Upper lobe of right lung (tissue), 1 donor: ENCODE measurements around the gene ENO3. TPM values are rescaled to one million over a fixed set of nuclear protein-coding genes. Genes with fewer than 3 reads are reported as not detected.

ENCODE experiments used
- ATAC-seq: fragments of 200-7000 bp; cut with Tn5 transposase; one replicate; pipeline ENCODE4 v1.9.1; 2020; ENCODE audit warnings: mild to moderate bottlenecking, moderate library complexity
- DNase-seq: peaks from one replicate; pipeline ENCODE4 v3.0.0-alpha.2; 2020
- H3K27ac ChIP-seq: fragments of 200-600 bp; one replicate; pipeline ENCODE4 v1.8.0; 2022
- H3K27me3 ChIP-seq: fragments of 200-600 bp; one replicate; pipeline ENCODE4 v1.8.0; 2022; ENCODE audit warnings: mild to moderate bottlenecking
- H3K36me3 ChIP-seq: fragments of 200-600 bp; one replicate; pipeline ENCODE4 v1.8.0; 2022
- H3K4me1 ChIP-seq: fragments of 200-600 bp; one replicate; pipeline ENCODE4 v1.8.0; 2022
- H3K4me3 ChIP-seq: fragments of 200-600 bp; one replicate; pipeline ENCODE4 v1.8.0; 2022; ENCODE audit warnings: mild to moderate bottlenecking
- H3K9me3 ChIP-seq: fragments of 200-600 bp; one replicate; pipeline ENCODE4 v1.8.0; 2022
- intact Hi-C: fragments of 100-400 bp; cut with DNase I; formaldehyde crosslinking; loops from one replicate; pipeline ENCODE4 v1.11.0; 2022
- total RNA-seq: library from RNA; stranded (reverse); fragmentation: NEBNext Ultra II Directional; extraction: Animal tissue kit (Norgen Biotek cat#: 25700); gene quantifications from one replicate; pipeline ENCODE4 v1.2.1, GENCODE V29; 2021
- TF ChIP-seq, protein P1 (sequence below): fragments of 200-600 bp; IDR thresholded peaks from one replicate; pipeline ENCODE4 v1.8.0; 2022; ENCODE audit warnings: antibody characterized with exemption
- donor health status: DM: no; HTN: yes; CAD: no; lungs with severe emphysema.

The ENO3 gene
- total RNA-seq, 1 donor from 2014 or later = 8.6 TPM

DNA sequence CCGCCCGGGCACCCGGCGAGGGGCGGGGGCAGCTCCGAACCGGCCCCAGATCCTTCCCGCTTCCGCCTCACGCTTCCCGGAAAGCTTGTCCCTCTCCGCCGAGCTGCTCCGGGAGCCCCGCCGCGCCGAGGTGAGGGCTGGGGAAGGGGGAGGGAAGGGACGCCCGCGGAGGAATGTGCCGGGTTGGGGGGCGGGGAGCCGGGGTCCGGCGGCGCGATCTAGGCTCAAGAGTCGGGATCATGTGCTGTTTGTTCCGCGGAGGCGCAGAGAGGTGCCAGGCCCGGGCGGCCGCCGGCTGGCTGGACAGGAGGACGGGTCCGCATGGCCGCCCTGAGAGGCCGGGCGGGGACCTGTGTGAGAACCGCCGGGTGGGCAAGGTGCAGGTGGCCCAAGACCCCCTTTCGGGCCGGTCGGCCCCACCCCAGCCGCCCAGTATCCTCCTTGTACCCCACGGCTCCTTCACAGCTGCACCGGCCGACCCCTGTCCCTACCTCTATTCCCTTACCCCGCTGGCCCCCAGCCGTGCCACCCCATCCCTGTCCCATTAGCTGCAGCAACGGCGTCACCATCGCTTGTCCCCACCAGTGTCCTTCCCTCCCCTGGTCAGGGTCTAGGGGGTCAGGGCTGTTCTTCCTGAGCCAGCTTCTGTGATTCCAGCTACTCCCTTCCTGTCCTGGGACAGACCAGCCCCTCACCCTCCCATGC lies 47.3 kb downstream of the ENO3 start:
- peaks cover 26% of the 10 kb centered on the region for H3K36me3 ChIP-seq
- peak overlapping the region; percentile 94 for H3K27ac ChIP-seq
- no peaks in the 10 kb centered on the region for H3K27me3 ChIP-seq
- ATAC-seq = peak; percentile 31
- peak overlapping the region; percentile 98 for H3K4me3 ChIP-seq
- H3K9me3 ChIP-seq = no peaks in the 10 kb centered on the region
- peak; percentile 88 for DNase-seq
- TF ChIP-seq, protein P1, sequence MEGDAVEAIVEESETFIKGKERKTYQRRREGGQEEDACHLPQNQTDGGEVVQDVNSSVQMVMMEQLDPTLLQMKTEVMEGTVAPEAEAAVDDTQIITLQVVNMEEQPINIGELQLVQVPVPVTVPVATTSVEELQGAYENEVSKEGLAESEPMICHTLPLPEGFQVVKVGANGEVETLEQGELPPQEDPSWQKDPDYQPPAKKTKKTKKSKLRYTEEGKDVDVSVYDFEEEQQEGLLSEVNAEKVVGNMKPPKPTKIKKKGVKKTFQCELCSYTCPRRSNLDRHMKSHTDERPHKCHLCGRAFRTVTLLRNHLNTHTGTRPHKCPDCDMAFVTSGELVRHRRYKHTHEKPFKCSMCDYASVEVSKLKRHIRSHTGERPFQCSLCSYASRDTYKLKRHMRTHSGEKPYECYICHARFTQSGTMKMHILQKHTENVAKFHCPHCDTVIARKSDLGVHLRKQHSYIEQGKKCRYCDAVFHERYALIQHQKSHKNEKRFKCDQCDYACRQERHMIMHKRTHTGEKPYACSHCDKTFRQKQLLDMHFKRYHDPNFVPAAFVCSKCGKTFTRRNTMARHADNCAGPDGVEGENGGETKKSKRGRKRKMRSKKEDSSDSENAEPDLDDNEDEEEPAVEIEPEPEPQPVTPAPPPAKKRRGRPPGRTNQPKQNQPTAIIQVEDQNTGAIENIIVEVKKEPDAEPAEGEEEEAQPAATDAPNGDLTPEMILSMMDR = no peak
- intact Hi-C loops = no loop called here
- peaks cover 23% of the 10 kb centered on the region for H3K4me1 ChIP-seq

- peak; percentile 8 for ATAC-seq
- DNase-seq = peak; percentile 78
Observed at GRCh38 chr17:4998732-4999429, 48.0 kb downstream of the ENO3 start.

GRCh38 chr17:4999430-5000093 lies 48.6 kb downstream of the ENO3 start:
- TF ChIP-seq, protein P1 = no peak
- H3K36me3 ChIP-seq = peaks cover 40% of the 10 kb centered on the region
- ATAC-seq (no peak), DNase-seq (no peak)
- peak overlapping the region; percentile 94 for H3K27ac ChIP-seq
- H3K4me1 ChIP-seq = peaks cover 23% of the 10 kb centered on the region
- intact Hi-C loops = no loop called here
- no peaks in the 10 kb centered on the region for H3K9me3 ChIP-seq
- peak overlapping the region; percentile 98 for H3K4me3 ChIP-seq
- no peaks in the 10 kb centered on the region for H3K27me3 ChIP-seq

More at GRCh38 chr17:4998732-4999429, 48.0 kb downstream of the ENO3 start:
- no peaks in the 10 kb centered on the region for H3K27me3 ChIP-seq
- TF ChIP-seq, protein P1 = no peak
- intact Hi-C loops = no loop called here
- H3K36me3 ChIP-seq = peaks cover 33% of the 10 kb centered on the region
- peak overlapping the region; percentile 98 for H3K4me3 ChIP-seq
- H3K4me1 ChIP-seq = peaks cover 23% of the 10 kb centered on the region
- no peaks in the 10 kb centered on the region for H3K9me3 ChIP-seq
- H3K27ac ChIP-seq = peak overlapping the region; percentile 94

GRCh38 chr17:5000237-5000639 lies 49.3 kb downstream of the ENO3 start:
- Histone ChIP-seq H3K27ac (peak overlapping the region; percentile 94), H3K4me3 (peak overlapping the region; percentile 98)
- peak; percentile 88 for DNase-seq

DNA sequence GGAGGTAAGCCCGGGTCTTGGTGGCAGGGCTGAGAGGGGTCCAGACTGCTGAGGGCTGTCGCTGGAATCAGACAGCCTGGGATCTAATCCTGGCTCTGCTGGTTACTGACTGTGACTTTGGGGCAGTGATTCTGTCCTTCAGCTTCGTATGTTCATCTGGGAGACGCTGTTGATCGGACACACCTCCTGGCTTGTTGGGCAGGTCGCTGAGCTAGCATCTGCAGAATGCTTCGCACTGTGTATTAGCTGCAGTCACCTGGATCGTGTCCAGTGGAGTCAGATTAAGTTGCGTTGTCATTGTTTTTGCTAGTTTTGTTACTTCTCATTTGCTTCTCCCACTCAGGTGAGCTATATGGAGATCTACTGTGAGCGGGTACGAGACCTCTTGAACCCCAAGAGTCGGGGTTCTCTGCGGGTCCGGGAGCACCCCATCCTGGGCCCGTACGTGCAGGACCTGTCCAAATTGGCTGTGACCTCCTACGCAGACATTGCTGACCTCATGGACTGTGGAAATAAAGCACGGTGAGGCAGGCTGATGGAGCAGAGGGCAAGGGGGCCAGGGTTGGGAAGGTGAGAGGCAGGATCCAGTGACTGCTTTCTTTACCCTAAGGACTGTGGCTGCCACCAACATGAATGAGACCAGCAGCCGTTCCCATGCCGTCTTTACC lies 51.3 kb downstream of the ENO3 start:
- Histone ChIP-seq H3K27ac (no peak overlapping the region), H3K4me3 (no peak overlapping the region), H3K36me3 (peaks cover 67% of the 10 kb centered on the region), H3K9me3 (no peaks in the 10 kb centered on the region), H3K27me3 (no peaks in the 10 kb centered on the region), H3K4me1 (peaks cover 18% of the 10 kb centered on the region)
- DNase-seq = no peak
- ATAC-seq = no peak
- TF ChIP-seq, protein P1 = no peak
- intact Hi-C loops = no loop called here

More at GRCh38 chr17:5000237-5000639, 49.3 kb downstream of the ENO3 start:
- intact Hi-C loops = no loop called here
- TF ChIP-seq, protein P1 = no peak
- ATAC-seq = peak; percentile 7
- Histone ChIP-seq H3K4me1 (peaks cover 23% of the 10 kb centered on the region), H3K9me3 (no peaks in the 10 kb centered on the region), H3K27me3 (no peaks in the 10 kb centered on the region), H3K36me3 (peaks cover 46% of the 10 kb centered on the region)
